ENCODE measurements around the gene RPS19BP1.
"Not testable (repeated sequence)": the region's sequence is repeated elsewhere in the genome, so short reads cannot be mapped to it uniquely, and the experiment has no call there.

Gene RPS19BP1

DNA sequence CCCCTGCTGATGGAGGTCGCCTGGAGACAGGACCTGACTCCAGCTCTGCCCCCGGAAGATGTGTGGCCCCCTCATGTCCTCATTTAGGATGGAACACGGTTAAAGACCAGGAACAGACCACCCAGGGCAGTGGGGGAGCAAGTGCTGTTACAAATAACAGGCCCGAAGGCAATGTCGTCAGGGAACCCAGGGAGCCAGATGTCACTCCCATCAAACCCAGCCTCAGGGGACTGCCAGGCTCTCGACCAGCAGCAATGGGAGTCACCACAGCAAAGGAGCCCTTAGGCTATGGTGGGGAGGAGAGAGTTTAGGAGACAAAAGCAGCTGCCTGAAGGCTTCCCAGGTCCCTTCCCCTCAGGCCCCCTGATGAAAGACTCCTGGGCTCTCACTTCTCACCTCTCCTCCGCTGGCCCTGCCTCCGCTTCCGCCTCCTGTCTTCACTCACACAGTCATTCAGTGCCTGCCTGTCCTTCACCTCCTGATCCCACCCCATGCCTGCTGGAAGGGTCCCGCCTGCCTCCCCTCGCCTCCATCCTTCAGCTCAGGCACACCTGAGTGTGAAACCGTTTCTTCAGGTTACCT lies 4.4 kb downstream of the RPS19BP1 start:
- no peak for DNase-seq (ENCODE audit: low spot score)

DNA sequence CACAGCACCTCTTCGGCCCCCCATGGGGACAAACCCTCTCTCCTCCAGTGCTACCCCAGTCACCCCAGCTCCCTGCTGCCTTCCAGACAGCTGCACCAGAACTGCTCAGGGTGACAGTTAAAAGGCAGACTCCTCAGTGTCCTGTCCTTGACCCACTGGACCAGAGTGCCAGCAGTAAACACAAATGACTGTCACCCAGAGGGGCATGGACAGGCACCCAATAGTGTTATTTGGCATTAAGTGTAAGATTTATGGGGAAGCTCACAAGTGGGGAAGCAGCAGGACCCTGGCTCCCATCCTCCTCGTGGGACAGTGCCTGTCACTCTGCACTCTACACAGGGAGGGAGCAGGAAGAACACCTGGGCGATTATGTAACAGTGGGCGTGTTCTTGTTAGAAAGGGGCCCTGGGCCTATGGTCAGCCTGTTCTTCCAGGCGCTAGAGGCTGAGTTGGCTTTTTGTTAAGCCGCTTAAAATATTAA lies 5.0 kb downstream of the RPS19BP1 start:
- DNase-seq (ENCODE audit: low spot score), result no peak

- DNase-seq (ENCODE audit: low spot score), result no peak
Measured at GRCh38 chr22:39526736-39527171, 5.8 kb downstream of the RPS19BP1 start.

GRCh38 chr22:39525658-39525975 lies 6.9 kb downstream of the RPS19BP1 start:
- DNase-seq (ENCODE audit: low spot score), result no peak

DNA sequence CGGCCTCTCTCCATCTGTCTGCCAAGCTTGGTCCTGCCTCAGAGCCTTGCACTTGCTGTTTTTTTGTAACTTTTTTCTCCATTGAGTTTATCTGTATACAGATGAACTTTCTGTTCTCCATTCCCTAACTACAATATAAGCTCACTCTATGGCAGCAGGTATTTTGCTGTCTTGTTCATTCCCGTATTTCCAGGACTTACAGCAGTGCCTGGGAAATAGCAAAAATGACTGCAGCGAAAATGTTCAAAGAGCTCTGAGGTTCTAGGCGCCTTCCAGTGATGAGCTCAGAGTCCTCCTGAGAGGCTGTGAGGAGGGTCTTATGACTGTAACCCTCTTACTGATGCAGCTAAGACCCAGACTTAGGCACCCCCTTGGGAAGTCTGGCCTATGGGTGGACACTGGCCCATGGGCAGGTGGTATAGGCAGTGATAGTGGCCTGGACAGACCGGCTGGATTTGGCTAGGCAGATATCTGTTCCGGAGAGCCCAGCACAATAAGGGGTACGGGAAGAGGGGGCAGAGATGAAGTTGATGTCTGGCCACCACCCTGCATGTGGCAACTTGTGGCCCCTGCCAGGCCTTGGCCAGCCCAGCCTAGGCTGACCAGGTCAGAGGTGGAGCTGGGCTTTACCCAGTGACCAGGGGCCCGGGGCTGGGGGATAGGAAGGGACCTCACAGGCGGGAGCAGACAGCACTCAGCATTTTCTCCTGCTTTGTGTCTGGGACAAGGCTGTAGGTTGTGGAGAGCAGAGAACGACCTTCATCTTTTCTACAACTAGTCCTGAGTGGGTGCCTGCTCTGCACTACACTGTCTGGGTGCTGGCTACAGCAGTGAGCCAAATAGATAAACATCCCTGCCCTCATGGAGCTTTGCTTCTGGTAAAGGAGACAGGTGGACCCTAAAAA lies 7.5 kb downstream of the RPS19BP1 start:
- no peak for DNase-seq (ENCODE audit: low spot score)

GRCh38 chr22:39524089-39524752 lies 8.3 kb downstream of the RPS19BP1 start:
- DNase-seq (ENCODE audit: low spot score), result no peak

GRCh38 chr22:39522567-39523300 lies 9.8 kb downstream of the RPS19BP1 start:
- DNase-seq (ENCODE audit: low spot score), result no peak

- DNase-seq (ENCODE audit: low spot score), result not testable (repeated sequence)
Measured at GRCh38 chr22:39522091-39522490, 10.5 kb downstream of the RPS19BP1 start.

- DNase-seq (ENCODE audit: low spot score), result not testable (repeated sequence)
Measured at GRCh38 chr22:39521106-39521885, 11.3 kb downstream of the RPS19BP1 start.

DNA sequence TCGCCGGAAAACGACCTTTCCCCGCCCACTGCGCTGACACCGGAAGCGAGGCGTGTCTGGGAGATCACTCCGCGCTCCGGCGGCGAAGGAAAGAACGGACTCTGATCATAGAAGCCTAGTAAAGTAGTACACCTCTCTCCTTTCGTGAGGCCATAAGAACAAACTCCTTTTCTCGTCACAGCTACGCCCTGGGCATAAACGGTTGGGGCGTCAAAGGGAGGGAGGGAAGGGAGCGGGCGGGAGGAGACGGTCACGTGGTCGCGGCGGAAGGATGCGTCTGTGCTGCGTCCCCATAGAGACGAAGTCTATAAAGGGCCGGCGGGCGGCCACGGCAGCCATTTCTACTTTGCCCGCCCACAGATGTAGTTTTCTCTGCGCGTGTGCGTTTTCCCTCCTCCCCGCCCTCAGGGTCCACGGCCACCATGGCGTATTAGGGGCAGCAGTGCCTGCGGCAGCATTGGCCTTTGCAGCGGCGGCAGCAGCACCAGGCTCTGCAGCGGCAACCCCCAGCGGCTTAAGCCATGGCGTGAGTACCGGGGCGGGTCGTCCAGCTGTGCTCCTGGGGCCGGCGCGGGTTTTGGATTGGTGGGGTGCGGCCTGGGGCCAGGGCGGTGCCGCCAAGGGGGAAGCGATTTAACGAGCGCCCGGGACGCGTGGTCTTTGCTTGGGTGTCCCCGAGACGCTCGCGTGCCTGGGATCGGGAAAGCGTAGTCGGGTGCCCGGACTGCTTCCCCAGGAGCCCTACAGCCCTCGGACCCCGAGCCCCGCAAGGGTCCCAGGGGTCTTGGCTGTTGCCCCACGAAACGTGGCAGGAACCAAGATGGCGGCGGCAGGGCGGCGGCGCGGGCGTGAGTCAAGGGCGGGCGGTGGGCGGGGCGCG lies 12.1 kb downstream of the RPS19BP1 start, which contains the start of gene ATF4:
TSS of gene ATF4 (plus strand) at position 337 of the 880 bp plus-strand sequence. CDS start 884 bp downstream, outside the sequence.
- DNase-seq (ENCODE audit: low spot score), result peak; percentile 87

DNA sequence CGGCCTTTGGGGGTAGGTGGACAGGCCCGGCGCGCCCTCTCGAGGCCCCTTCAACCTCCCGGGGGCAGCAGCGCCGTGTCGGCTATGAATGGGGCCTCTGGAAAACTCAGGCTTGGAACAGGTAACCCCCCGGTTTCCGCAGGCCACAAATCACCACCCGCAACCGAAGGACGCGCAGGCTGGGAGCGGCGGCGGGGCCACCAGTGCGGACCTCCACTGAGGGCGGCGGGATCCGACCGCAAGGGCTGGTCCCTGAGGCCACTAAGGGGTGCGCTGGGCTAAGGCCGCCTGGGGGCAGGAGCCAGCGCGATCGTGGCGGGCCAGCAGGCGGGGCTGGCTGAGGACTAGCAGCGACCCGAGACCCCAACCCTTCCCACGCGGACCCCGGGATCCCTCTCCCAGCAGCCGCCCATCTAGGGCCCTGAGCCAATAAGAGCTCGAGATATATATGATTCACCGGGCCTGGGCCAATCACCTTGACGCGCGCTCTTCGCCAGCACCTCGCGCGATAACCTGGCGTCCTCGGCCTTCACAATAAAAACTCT lies 12.8 kb downstream of the RPS19BP1 start:
- peak; percentile 93 for DNase-seq (ENCODE audit: low spot score)

DNA sequence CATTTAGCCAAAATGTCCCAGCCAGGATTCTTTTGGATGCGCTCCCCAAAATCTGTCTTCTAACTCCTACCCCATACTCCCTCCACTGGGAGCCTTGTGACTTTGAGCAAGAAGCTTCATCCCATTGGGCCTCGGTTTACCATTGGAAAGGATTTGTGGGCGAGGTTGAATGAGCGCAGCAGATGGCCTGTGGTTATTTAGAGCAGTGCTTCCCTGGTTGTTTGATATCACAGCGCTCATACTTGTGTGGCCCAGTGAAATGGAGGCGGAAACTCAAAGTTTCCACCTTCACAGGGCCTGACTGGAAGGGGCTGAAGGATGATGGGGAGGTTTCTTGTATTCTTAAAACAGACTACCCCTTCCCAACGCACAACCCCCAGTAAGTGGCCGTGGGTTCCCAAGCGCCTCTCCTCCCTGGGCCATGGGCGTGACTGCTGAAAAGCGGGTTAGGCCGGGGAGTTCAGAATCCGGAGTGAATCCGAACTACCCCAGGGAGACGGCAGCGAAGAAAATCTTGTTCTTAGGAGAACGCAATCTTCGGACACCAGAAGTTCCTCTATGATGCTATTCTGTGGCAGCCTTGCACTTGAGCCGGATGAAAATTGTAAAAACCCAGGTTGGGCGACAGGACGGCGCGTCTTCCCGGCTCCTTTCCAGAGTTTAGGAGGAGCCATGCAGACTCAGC lies 13.4 kb downstream of the RPS19BP1 start:
- DNase-seq (ENCODE audit: low spot score), result no peak

GRCh38 chr22:39518144-39518786 lies 14.3 kb downstream of the RPS19BP1 start:
- no peak for DNase-seq (ENCODE audit: low spot score)

DNA sequence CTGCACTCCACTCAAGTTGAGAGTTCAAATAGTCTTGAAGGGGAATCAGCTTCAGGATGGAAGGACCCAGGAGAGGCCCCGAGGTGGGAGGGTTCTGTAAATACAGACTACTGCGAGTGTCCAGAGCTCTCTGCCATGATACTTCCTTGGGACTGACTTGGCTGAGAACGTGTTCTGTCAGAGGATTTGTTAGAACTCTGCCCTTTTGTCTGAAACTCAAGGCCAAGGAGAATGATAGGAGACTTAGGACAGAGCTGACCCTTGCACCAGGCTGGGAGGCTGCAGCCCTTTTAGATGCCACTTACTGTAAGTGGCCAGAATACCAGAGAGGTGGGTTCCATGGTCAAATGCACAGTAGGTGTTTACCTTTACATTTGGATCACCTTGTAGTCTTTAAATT lies 15.1 kb downstream of the RPS19BP1 start:
- no peak for DNase-seq (ENCODE audit: low spot score)

- DNase-seq (ENCODE audit: low spot score), result no peak
Measured at GRCh38 chr22:39515266-39516050, 17.1 kb downstream of the RPS19BP1 start.

DNA sequence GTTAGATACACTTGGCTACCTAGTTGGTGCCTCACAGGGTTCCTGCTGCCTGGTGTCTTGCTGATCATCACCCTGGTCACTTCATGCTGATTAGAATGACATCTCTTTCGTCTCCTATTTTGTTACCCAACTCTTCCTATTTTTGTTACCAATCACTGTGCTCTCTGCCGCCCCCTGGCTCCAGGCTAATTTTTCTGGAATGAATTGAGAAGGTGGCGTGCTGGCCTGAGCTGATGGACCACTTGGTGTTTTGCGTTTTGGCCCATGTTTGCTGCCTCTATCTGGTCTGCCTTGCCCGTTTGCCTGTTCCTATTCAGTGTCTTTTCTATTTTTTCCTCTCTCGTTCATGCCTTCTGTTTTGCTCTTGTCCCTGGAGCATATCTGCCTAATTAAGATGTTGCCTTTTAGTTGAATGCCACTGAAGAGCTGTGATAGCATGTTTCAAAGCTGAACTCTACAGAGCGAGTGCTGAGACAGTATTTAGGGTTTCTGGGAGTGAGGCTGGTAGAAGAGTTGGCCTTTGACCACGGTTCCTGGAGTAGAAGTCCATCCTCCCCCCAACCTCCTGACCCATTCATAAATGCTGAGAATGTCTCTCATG lies 18.1 kb downstream of the RPS19BP1 start:
- DNase-seq (ENCODE audit: low spot score), result no peak

DNA sequence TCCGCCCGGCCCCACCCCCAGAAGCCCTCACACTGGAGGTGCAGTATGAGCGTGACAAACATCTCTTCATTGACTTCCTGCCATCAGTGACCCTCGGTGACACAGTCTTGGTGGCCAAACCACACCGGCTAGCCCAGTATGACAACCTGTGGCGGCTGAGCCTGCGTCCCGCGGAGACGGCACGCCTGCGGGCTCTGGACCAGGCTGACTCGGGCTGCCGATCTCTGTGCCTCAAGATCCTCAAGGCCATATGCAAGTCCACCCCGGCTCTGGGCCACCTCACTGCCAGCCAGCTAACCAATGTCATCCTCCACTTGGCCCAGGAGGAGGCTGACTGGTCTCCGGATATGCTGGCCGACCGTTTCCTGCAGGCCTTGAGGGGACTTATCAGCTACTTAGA lies 18.8 kb downstream of the RPS19BP1 start:
- DNase-seq (ENCODE audit: low spot score), result no peak

DNA sequence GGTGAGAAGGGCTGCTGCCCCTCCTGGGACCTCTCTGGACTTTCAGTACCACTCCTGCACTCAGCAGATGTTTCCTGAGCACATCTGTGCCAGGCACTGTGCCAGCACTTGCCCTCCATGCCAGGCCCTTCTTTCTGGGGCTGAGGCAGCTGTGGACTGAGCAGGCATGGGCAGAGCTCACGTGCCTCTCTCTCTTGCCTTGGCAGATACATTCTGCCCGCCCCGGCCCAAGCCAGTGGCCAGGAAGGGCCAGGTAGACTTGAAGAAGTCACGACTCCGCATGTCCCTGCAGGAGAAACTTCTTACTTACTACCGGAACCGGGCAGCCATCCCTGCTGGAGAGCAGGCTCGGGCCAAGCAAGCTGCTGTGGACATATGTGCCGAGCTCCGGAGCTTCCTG lies 20.5 kb downstream of the RPS19BP1 start:
- DNase-seq (ENCODE audit: low spot score), result no peak
